ENCODE data around the gene PHF2.

The PHF2 gene

GRCh38 chr9:93657331-93658111, 81.1 kb downstream of the PHF2 start:
- Histone ChIP-seq H3K4me1 (ENCODE audit: control insufficient read depth in 1 of 2, insufficient read depth in 2 of 2, low read length in 2 of 2) (no peaks in the 10 kb centered on the region), H3K27me3 (ENCODE audit: control insufficient read depth in 1 of 2, insufficient read depth in 2 of 2, low read length in 2 of 2) (no peaks in the 10 kb centered on the region), H3K9ac (ENCODE audit: low read depth in 1 of 2, low read length in 2 of 2) (no peak overlapping the region), H3K27ac (ENCODE audit: low read depth, low read length) (no peak overlapping the region), H3K9me3 (ENCODE audit: control insufficient read depth in 1 of 2, low read length in 2 of 2) (no peaks in the 10 kb centered on the region), H3K4me3 (ENCODE audit: low read depth in 1 of 2, low read length in 2 of 2) (no peak overlapping the region), H3K36me3 (ENCODE audit: control insufficient read depth in 1 of 2, insufficient read depth in 2 of 2, low read length in 2 of 2) (peaks cover 13 to 87% of the 10 kb centered on the region in 2 donors)

GRCh38 chr9:93658184-93658925, 82.0 kb downstream of the PHF2 start:
- Histone ChIP-seq H3K4me3 (ENCODE audit: low read depth in 1 of 2, low read length in 2 of 2) (no peak overlapping the region), H3K27ac (ENCODE audit: low read depth, low read length) (no peak overlapping the region), H3K9me3 (ENCODE audit: control insufficient read depth in 1 of 2, low read length in 2 of 2) (no peaks in the 10 kb centered on the region), H3K9ac (ENCODE audit: low read depth in 1 of 2, low read length in 2 of 2) (no peak overlapping the region), H3K27me3 (ENCODE audit: control insufficient read depth in 1 of 2, insufficient read depth in 2 of 2, low read length in 2 of 2) (no peaks in the 10 kb centered on the region), H3K36me3 (ENCODE audit: control insufficient read depth in 1 of 2, insufficient read depth in 2 of 2, low read length in 2 of 2) (peaks cover 19 to 87% of the 10 kb centered on the region in 2 donors), H3K4me1 (ENCODE audit: control insufficient read depth in 1 of 2, insufficient read depth in 2 of 2, low read length in 2 of 2) (no peaks in the 10 kb centered on the region)

- Histone ChIP-seq H3K9ac (ENCODE audit: low read depth in 1 of 2, low read length in 2 of 2) (no peak overlapping the region), H3K4me1 (ENCODE audit: control insufficient read depth in 1 of 2, insufficient read depth in 2 of 2, low read length in 2 of 2) (no peaks in the 10 kb centered on the region), H3K27me3 (ENCODE audit: control insufficient read depth in 1 of 2, insufficient read depth in 2 of 2, low read length in 2 of 2) (no peaks in the 10 kb centered on the region), H3K9me3 (ENCODE audit: control insufficient read depth in 1 of 2, low read length in 2 of 2) (no peaks in the 10 kb centered on the region), H3K4me3 (ENCODE audit: low read depth in 1 of 2, low read length in 2 of 2) (no peak overlapping the region), H3K27ac (ENCODE audit: low read depth, low read length) (no peak overlapping the region), H3K36me3 (ENCODE audit: control insufficient read depth in 1 of 2, insufficient read depth in 2 of 2, low read length in 2 of 2) (peaks cover 19 to 87% of the 10 kb centered on the region in 2 donors)
These were observed 82.9 kb downstream of the PHF2 start for GRCh38 chr9:93659044-93659836.

GRCh38 chr9:93659837-93660177, 83.4 kb downstream of the PHF2 start:
- no peak overlapping the region for H3K9ac ChIP-seq (ENCODE audit: low read depth in 1 of 2, low read length in 2 of 2)
- peaks cover 19 to 87% of the 10 kb centered on the region in 2 donors for H3K36me3 ChIP-seq (ENCODE audit: control insufficient read depth in 1 of 2, insufficient read depth in 2 of 2, low read length in 2 of 2)
- no peaks in the 10 kb centered on the region for H3K4me1 ChIP-seq (ENCODE audit: control insufficient read depth in 1 of 2, insufficient read depth in 2 of 2, low read length in 2 of 2)
- H3K27ac ChIP-seq (ENCODE audit: low read depth, low read length) = no peak overlapping the region
- no peak overlapping the region for H3K4me3 ChIP-seq (ENCODE audit: low read depth in 1 of 2, low read length in 2 of 2)
- H3K9me3 ChIP-seq (ENCODE audit: control insufficient read depth in 1 of 2, low read length in 2 of 2) = no peaks in the 10 kb centered on the region
- no peaks in the 10 kb centered on the region for H3K27me3 ChIP-seq (ENCODE audit: control insufficient read depth in 1 of 2, insufficient read depth in 2 of 2, low read length in 2 of 2)

GRCh38 chr9:93660352-93661046, 84.1 kb downstream of the PHF2 start:
- no peaks in the 10 kb centered on the region for H3K27me3 ChIP-seq (ENCODE audit: control insufficient read depth in 1 of 2, insufficient read depth in 2 of 2, low read length in 2 of 2)
- no peak overlapping the region for H3K4me3 ChIP-seq (ENCODE audit: low read depth in 1 of 2, low read length in 2 of 2)
- H3K27ac ChIP-seq (ENCODE audit: low read depth, low read length) = no peak overlapping the region
- no peaks in the 10 kb centered on the region for H3K4me1 ChIP-seq (ENCODE audit: control insufficient read depth in 1 of 2, insufficient read depth in 2 of 2, low read length in 2 of 2)
- peaks cover 22 to 89% of the 10 kb centered on the region in 2 donors for H3K36me3 ChIP-seq (ENCODE audit: control insufficient read depth in 1 of 2, insufficient read depth in 2 of 2, low read length in 2 of 2)
- no peaks in the 10 kb centered on the region for H3K9me3 ChIP-seq (ENCODE audit: control insufficient read depth in 1 of 2, low read length in 2 of 2)
- H3K9ac ChIP-seq (ENCODE audit: low read depth in 1 of 2, low read length in 2 of 2) = no peak overlapping the region

GRCh38 chr9:93661591-93661990, 85.2 kb downstream of the PHF2 start:
- Histone ChIP-seq H3K4me1 (ENCODE audit: control insufficient read depth in 1 of 2, insufficient read depth in 2 of 2, low read length in 2 of 2) (no peaks in the 10 kb centered on the region), H3K27ac (ENCODE audit: low read depth, low read length) (no peak overlapping the region), H3K36me3 (ENCODE audit: control insufficient read depth in 1 of 2, insufficient read depth in 2 of 2, low read length in 2 of 2) (peaks cover 28 to 88% of the 10 kb centered on the region in 2 donors), H3K27me3 (ENCODE audit: control insufficient read depth in 1 of 2, insufficient read depth in 2 of 2, low read length in 2 of 2) (no peaks in the 10 kb centered on the region), H3K4me3 (ENCODE audit: low read depth in 1 of 2, low read length in 2 of 2) (no peak overlapping the region), H3K9ac (ENCODE audit: low read depth in 1 of 2, low read length in 2 of 2) (no peak overlapping the region), H3K9me3 (ENCODE audit: control insufficient read depth in 1 of 2, low read length in 2 of 2) (no peaks in the 10 kb centered on the region)

GRCh38 chr9:93662016-93662638, 85.7 kb downstream of the PHF2 start:
- Histone ChIP-seq H3K9ac (ENCODE audit: low read depth in 1 of 2, low read length in 2 of 2) (no peak overlapping the region), H3K4me3 (ENCODE audit: low read depth in 1 of 2, low read length in 2 of 2) (no peak overlapping the region), H3K4me1 (ENCODE audit: control insufficient read depth in 1 of 2, insufficient read depth in 2 of 2, low read length in 2 of 2) (no peaks in the 10 kb centered on the region), H3K36me3 (ENCODE audit: control insufficient read depth in 1 of 2, insufficient read depth in 2 of 2, low read length in 2 of 2) (peaks cover 28 to 83% of the 10 kb centered on the region in 2 donors), H3K9me3 (ENCODE audit: control insufficient read depth in 1 of 2, low read length in 2 of 2) (no peaks in the 10 kb centered on the region), H3K27me3 (ENCODE audit: control insufficient read depth in 1 of 2, insufficient read depth in 2 of 2, low read length in 2 of 2) (no peaks in the 10 kb centered on the region), H3K27ac (ENCODE audit: low read depth, low read length) (no peak overlapping the region)

GRCh38 chr9:93662952-93663572, 86.7 kb downstream of the PHF2 start:
- Histone ChIP-seq H3K36me3 (ENCODE audit: control insufficient read depth in 1 of 2, insufficient read depth in 2 of 2, low read length in 2 of 2) (peaks cover 28 to 74% of the 10 kb centered on the region in 2 donors), H3K4me1 (ENCODE audit: control insufficient read depth in 1 of 2, insufficient read depth in 2 of 2, low read length in 2 of 2) (no peaks in the 10 kb centered on the region), H3K27me3 (ENCODE audit: control insufficient read depth in 1 of 2, insufficient read depth in 2 of 2, low read length in 2 of 2) (no peaks in the 10 kb centered on the region), H3K9ac (ENCODE audit: low read depth in 1 of 2, low read length in 2 of 2) (no peak overlapping the region), H3K9me3 (ENCODE audit: control insufficient read depth in 1 of 2, low read length in 2 of 2) (no peaks in the 10 kb centered on the region), H3K27ac (ENCODE audit: low read depth, low read length) (no peak overlapping the region), H3K4me3 (ENCODE audit: low read depth in 1 of 2, low read length in 2 of 2) (no peak overlapping the region)

- H3K36me3 ChIP-seq (ENCODE audit: control insufficient read depth in 1 of 2, insufficient read depth in 2 of 2, low read length in 2 of 2) = peaks cover 22 to 65% of the 10 kb centered on the region in 2 donors
- H3K9ac ChIP-seq (ENCODE audit: low read depth in 1 of 2, low read length in 2 of 2) = no peak overlapping the region
- H3K4me3 ChIP-seq (ENCODE audit: low read depth in 1 of 2, low read length in 2 of 2) = no peak overlapping the region
- no peaks in the 10 kb centered on the region for H3K9me3 ChIP-seq (ENCODE audit: control insufficient read depth in 1 of 2, low read length in 2 of 2)
- no peaks in the 10 kb centered on the region for H3K4me1 ChIP-seq (ENCODE audit: control insufficient read depth in 1 of 2, insufficient read depth in 2 of 2, low read length in 2 of 2)
- no peak overlapping the region for H3K27ac ChIP-seq (ENCODE audit: low read depth, low read length)
- no peaks in the 10 kb centered on the region for H3K27me3 ChIP-seq (ENCODE audit: control insufficient read depth in 1 of 2, insufficient read depth in 2 of 2, low read length in 2 of 2)
These were observed 87.6 kb downstream of the PHF2 start for GRCh38 chr9:93663877-93664548.
